ENCODE measurements around the gene TNIK.

The TNIK gene

DNA sequence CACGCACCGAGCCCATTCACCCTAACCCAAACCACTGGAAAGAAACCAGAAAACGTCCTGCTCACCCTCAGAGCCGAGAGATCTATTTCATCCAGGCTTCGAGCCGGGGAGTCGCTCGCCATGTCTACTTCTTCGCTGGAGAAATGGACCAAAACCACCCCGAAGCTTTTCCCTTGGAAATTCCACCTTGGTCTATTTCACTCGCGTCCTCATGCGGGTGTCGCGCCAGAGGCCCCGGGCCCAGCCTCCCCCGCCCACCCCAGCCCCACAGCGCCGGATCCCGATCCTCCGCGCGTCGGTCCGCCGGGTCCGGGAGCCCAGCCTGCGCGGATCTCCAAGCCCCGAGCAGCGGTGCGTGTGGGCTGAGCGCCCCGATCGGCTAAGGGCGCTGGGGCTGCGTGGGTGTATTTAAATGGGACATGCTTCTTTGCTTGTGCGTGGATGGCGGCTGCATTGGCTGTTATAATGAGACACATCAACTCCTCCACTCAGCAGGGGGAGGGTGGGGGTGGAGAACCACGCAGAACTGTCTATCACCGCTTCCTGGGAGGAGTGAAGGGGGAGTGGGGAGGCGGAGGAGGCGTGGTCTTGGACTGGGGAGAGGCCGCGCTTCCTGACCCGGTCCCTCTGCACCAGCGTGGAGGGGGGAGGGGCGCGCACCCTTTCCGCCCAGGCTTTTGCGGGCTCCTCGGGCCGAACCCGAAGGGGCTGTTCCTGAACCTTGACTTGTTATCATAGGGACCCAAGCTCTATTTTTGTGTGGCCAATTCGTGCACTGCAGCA lies at the start of gene TNIK:
Gene TNIK, minus strand, starts transcription at position 464 of the 783 bp plus-strand sequence. Its CDS starts 342 bp downstream, at position 122.
- peak; percentile 41 to 42 for DNase-seq

DNA sequence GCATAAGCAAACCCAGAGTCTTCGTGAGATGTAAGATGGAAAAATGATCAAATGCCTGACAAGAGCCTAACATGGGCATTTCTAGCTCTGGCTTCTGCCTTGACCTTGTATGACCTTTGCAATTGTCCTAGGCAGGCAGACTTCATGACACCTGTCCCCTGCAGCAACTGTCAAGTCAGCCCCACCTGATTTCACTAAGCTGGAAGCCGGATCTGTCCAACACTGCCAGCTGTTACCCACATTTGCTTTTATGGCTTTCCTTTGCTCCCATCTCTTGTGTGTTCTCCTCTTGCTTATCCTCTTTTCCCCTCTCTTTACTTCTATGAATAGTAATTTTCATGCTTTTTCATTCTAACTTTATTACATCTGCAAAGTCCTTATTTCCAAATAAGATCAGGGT lies 48.5 kb upstream of the TNIK start:
- no peak for DNase-seq

DNA sequence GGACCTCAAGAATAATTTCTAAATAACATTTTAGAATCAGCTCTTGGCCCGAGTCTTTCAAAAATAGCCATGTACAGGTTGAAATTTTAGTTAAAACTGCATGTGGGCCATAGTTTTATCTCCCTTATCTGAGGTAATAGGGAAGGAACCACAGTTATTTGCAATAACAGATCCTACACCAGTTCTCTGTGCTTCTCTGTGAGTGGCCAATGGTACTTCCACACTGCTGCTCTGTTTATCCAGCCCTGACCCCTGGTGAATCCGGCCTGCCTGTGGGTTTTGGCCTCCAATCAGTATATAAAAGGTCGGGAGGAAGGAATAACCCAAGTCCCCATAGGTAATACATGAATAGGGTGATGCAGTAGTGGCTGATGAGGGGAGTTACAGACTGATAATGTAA lies 48.0 kb upstream of the TNIK start:
- no peak for DNase-seq

DNA sequence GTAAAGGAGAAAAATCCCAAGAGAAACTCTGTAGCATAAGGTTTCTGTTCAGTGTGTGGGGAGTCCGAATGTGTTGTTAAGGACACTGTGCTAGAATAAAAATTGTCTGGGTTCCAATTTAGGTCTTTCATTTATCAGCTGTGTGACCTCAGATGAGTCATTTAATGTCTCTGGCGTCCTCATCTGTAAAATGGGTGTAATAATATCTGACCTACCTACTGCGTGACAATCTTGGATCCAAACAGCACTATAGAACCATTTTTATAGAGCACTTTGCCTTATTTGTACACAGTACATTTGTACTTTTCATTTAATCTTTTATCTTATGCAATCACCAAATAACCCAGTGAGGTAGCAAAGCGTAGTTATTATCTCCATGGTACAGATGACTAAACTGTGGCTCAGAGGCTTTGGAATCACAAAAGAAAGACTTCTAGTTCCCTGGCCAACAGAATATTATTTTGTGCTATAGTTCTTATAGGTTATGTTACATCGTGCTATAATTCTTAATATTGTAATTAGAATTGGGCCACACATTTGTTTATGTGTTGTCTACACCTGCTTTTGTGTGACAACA lies 46.6 kb upstream of the TNIK start:
- DNase-seq = no peak

DNA sequence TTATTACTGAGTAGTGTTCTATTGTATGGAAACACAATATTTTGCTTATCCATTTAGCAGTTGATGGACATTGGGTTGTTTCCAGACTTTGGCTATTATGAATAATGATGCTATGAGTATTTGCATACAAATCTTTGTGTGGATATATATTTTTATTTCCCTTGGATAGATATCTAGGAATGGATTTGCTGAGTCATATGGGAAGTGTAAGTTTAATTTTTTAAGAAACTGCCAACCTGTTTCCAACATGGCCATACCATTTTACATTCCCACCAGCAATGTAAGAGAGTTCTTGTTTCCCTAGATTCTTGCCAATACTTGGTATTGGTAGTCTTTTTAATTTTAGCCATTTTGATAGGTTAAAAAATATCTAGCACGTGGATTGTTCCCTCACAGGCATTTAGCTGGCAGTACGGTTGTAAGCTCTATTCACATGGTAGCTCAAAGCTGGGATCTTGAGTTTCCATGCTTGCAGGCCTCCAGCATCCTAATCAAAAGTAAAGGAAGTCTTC lies 45.7 kb upstream of the TNIK start:
- no peak for DNase-seq

DNA sequence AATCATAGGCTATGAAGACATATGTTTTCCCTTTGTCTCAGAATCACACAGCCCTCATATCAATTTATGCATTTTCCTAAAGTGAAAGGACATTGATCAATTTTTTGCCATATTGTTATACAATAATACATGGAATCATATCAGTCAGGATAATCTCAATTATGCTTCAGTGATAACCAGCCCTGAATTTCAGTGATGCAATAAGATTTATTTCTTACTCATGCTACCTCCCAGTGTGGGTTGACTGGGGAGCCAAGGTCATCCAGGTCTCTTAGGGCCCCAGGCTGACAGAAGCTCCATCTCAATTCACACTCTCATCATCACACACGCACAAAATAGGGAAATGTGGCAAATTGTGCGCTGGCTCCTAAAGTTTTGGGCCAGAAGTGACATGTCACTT lies 44.2 kb upstream of the TNIK start:
- DNase-seq = no peak

DNA sequence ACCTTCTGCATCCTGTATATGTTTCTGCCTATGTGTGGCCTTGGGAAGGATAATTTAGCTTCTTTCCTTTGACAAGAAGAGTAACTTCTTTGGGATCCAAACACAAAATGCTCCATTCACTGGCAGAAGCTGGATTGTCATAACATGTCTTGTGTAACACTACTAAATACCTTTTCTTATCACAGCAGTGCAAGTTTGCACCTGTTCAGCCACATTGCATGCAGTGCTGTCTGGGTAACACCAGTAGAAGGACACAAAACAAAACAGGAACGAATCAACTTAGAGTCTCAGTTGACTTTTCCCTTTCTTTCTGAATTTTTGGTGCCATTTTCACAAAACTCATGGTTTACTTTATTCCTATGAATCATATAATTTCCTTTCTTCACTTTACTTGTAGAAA lies 43.6 kb upstream of the TNIK start:
- no peak for DNase-seq

DNA sequence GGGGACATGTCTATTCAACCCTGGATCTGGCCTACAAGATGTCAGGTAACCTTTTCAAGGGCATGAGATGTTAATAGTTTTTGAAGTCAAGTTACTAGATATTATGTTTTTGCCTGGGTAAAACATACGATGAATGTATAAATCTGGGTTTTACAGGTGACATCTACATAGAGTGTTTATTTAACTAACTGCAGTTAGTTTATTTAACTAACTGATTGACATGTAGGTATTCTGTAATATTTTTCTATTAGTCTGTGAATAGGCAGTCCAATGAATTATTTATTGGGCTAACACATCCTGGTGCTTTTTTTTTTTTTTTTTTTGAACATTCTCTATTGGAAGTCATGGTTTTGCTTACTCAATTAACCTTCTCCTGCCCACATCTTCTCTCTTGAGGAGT lies 38.7 kb upstream of the TNIK start:
- DNase-seq = no peak

DNA sequence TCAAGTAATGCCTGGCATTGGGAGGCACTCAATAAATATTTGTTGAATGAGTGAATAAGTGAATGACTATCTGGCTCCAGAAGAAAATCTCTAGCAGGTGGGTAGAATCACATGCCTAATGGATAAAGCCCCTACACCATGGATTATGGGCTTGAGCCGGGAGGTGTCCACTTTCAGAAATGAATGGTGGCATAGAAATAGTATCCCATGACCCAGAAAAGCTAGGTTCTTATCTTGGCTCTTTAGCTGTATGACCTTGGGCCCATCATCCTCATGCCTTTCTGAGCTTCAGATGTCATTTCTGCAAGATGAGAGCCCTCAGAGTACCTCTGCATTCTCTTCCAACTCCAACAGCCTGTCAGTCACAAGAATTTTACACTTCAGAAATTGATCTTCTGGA lies 37.3 kb upstream of the TNIK start:
- no peak for DNase-seq

DNA sequence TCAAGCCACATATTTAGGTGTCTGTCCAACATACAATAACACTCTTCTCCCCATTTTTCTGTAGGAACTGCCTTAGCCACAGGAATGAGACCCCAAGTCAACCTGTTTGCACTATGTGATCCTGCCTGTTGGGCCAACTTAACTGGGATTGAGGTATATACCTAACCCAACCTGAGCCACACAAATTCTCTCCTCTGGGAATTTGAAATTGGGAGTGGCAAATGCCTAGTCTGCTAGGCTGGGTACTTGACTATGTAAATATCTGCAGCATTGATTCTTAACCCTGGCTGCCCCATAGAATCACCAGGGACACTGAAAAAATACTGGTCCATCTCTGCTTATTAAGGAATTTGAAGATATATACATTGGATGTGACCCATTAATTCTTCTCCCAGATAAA lies 35.2 kb upstream of the TNIK start:
- no peak for DNase-seq

DNA sequence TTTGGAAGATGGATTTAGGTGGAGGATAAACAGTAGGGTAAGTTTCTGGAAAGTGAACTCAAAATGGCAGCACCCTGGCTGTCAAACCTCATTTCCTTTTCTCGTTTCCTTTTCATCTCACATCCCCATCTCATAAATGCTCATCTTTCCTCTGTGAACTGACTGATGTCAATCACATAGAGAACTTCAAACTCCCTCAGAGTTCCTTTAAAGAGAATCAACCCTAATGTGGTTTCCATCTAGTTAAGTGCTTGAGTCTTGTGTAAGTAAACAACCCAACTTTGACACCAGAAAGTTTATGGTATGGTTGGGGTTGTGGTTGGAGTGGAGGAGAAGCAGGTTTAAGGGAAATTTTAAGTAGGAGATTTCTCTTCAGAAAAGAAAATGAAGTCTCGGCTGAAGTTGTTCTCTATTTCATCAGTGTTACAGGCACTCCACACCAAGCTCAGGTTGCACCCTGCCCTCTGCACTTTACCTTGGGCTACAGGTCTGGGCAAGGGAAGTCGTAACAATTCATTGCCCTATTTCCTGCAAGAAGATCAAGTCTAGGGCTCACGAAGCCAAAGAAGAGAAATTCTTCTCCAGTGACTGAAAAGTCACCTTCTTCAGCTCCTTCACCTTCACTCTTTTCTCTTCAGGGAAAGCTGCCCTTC lies 34.4 kb upstream of the TNIK start:
- DNase-seq = no peak

DNA sequence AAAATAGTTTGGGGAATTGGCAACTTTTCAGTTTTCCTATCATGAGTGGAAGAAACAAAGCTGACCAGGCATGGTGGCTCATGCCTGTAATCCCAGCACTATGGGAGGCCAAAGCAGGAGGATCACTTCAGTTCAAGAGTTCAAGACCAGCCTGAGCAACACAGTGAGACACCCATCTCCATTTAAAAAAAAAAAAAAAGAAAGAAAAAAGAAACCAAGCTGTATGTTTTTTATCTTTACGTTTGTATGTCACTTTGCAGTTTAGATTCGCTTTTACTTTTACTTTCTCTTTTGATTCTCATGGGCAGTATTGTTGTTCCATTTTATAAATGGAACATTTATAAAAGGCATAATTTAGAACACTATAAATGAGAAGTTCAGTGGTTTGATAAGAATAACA lies 31.2 kb upstream of the TNIK start:
- DNase-seq = no peak

DNA sequence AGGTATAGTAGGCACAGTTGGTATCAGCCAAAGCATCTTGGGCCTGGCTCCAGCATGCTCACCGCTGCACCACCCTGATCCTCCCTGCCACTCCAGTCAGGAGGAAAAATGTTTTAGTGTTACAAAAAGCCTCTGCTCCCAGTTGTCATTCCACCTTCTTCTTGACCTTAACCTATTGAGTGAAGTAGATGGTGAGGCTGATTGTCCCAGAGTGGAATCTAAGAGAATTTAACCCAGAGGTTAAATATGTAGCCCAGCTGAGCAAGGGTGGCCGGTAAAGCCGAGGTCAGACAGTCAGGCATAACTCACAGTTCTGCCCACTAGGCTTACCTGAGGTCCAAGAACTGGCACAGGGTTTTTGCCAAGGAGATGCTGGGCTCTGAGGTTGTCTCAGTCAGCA lies 30.7 kb upstream of the TNIK start:
- no peak for DNase-seq

DNA sequence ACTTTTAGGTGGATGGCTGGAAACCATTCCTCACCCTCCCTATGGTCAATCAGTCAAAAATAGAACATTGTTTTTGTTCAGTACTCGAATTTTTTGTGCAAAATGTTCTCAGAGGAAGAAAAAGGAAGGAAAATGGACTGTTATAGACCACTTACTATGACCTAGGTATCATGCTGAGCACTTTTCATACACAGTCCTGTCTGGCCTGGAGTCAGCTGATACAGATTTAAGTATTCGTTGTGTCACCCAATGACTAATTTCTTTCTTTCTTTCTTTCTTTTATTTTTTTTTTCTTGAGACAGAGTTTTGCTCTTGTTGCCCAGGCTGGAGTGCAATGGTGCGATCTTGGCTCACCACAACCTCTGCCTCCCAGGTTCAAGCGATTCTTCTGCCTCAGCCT lies 29.1 kb upstream of the TNIK start:
- no peak for DNase-seq

DNA sequence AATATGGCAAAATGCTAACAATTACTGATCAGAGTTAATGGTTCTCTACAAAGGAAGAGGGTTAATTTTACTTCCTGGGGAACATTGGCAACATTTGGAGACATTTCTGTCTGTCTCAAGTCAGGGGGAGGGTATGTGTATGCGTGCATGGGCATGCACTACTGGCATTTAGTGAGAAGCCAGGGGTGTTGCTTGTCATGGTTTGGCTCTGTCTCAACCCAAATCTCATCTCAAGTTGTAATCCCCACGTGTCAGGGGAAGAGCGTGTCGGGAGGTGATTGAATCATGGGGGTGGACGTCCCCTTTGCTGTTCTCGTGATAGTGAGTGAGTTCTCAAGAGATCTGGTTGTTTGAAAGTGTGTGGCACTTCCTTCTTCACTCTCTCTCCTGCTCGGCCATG lies 28.3 kb upstream of the TNIK start:
- DNase-seq = no peak

DNA sequence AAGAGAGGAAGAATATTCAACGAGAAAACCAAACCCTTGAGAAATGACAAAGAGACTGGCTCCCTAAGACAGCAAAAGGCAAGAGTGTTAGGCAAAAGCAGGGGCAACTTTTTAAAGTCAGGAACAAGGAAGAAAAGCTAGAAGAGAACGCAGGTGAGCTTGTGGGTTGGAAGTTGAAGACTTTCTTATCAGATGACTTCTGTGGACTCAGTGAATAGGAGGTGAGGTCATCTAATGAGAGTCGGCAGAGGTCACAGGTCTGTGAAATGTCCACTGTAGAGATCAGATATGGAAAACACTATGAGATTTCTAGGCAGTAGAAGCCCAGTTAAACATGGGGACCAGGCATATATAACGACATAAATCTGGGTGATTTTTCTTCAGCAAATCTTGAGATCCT lies 27.2 kb upstream of the TNIK start:
- no peak for DNase-seq

DNA sequence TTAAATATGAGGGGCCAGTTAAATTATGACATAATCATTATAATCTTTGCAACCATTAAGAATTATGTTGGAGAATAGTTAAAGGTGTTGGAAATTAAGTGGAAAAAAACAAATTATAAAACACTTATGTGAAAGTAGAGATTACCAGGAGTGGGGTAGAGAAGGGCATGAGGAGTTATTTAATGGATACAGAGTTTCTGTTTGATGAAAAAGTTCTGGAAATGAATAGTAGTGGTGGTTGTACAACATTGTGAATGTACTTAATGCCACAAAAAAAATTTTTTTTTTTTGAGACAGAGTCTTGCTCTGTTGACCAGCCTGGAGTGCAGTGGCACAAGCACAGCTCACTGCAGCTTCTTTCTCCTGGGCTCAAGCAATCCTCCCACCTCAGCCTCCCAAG lies 25.1 kb upstream of the TNIK start:
- DNase-seq = no peak

DNA sequence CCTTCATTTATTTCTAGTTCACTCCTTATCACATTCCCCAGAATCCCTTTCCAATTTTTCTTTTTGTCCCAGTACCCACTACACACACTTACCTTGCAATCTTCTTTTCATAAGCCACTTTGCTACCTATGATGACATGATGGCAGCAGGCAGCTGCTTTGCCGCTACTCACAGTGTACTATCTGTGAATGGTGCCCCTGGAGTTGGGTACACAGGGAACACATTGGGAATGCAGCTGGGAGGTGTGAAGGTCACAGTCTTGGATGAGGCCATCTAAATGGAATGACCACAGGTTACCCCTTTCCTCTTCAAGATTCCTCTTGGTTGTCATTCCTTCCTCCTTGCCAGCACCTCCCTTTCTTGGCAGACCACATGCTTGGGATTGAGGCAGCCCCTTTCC lies 20.8 kb upstream of the TNIK start:
- DNase-seq = no peak

DNA sequence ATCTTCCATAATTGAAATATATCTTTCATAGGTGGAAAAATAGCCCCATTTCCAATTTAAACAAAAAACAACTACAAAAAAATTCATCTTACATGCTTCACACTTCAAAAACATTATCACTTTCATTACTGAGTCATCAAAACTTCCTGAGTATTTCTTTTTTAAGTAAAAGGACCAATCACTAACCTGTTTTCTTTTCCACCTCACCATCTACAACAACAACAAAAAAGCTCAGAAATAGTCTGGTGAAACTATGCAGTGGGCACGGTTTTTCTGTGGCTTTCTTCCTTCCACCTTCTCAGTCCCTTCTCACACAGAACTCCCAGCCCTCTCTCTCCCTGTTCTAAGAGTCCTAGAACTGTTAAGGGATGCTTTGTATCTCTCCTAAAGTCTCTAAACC lies 20.3 kb upstream of the TNIK start:
- no peak for DNase-seq

DNA sequence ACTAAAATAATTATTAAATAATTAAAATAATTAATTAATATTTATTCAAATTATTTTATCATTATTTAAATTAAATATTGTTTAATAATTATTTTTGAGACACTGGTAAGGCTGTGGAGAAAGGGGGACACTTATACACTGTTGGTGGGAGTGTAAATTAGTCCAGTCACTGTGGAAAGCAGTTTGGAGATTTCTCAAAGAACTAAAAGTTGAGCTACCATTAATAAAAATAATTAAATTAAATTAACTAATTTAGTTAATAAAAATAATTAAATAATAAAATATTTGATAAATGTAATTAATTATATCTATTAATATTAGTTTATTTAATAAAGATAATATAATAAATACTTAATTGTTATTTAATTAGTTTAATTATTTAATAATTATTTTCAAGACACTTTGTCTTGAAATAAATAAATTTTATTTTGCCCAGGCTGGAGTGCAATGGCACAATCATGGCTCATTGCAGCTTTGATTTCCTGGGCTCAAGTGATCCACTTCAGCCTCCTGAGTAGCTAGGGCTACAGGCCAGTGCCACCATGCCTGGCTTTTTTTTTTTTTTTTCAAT lies 16.4 kb upstream of the TNIK start:
- DNase-seq = no peak

DNA sequence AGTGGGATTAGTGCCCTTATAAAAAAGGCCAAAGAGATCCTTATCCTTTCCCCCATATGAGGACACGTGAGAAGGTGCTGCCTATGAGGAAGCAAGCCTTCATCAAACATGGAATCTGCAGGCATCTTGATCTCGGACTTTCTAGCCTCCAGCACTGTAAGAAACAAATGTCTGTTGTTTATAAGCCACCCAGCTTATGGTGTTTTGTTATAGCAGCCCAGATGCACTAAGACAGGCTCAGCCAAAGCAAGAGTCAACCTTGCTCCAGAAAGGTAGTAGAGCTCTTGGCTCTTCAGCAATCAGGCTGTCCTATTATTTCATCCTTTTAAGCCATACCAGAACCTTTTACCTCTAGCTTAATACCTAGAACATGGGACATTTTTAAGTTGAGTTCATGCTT lies 12.3 kb upstream of the TNIK start:
- no peak for DNase-seq

DNA sequence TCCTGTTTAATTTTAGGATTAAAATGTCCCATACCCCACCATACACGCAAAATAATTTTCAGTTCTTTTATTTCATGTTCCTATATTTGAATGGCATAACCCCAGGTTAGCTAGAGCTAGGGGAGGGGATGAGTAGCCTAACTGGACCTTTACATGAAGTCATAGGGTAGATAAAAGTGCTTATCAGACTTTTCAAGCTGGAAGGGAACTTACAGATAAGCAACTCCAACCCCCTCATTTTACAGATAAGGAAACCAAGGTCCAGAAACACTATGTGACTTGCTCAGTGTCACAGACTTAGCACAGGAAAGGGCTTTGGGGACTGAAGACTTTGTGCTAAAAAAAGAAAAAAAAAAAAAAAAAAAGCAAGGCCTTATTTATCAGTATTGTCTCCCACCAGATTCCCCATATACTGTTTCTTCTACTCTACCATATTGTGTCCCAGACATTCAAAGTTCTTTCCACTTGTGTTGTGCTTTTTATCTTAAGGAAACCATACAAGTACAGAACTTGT lies 10.6 kb upstream of the TNIK start:
- DNase-seq = no peak

DNA sequence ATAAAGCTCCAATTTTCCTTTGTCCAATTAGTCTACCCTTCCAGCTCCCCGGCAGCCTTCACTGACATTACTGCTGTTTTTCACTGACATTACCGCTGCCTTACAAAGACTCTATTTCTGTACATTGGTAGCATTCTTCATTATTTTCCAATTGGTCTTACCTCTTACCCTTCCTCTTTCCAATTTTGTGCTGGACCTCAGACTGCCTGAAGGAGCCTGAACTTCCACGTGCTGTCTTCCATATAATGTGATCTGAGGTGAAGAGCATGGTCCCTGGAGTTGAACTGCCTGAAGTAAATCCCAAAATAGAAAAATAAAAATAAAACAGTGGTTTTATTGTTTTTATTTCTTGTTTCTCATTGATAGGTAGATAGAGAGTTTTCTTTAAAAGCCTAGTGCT lies 9.2 kb upstream of the TNIK start:
- no peak for DNase-seq

Data from NCI-H1930 (cell line).